Islet precursor cell (in vitro differentiated cells): ENCODE results near the gene CFAP161.

Source experiments
- DNase-seq: peaks from one replicate; pipeline ENCODE4 v3.0.0-alpha.2; 2018

CFAP161 gene

GRCh38 chr15:81185631-81186295, 51.7 kb downstream of the CFAP161 start:
- DNase-seq, result no peak

GRCh38 chr15:81188354-81188753, 54.3 kb downstream of the CFAP161 start:
- no peak for DNase-seq

GRCh38 chr15:81189583-81190283, 55.7 kb downstream of the CFAP161 start:
- no peak for DNase-seq

- DNase-seq, result no peak
Observed at GRCh38 chr15:81190922-81191507, 56.9 kb downstream of the CFAP161 start.

- DNase-seq, result no peak
Observed at GRCh38 chr15:81191701-81192100, 57.6 kb downstream of the CFAP161 start.

- no peak for DNase-seq
Observed at GRCh38 chr15:81194723-81195122, 60.7 kb downstream of the CFAP161 start.

GRCh38 chr15:81195339-81195864, 61.3 kb downstream of the CFAP161 start:
- peak; percentile 87 for DNase-seq

GRCh38 chr15:81196576-81197254, 62.6 kb downstream of the CFAP161 start, which contains the start of gene IL16:
Gene IL16, plus strand, starts transcription at chr15:81196879. Its CDS starts 28,521 bp downstream, at chr15:81225400.
- DNase-seq, result no peak

GRCh38 chr15:81197255-81197630, 63.2 kb downstream of the CFAP161 start:
- no peak for DNase-seq

- DNase-seq, result no peak
Observed at GRCh38 chr15:81197688-81198281, 63.7 kb downstream of the CFAP161 start.
